HuH-7.5 (cell line): ENCODE results near the gene SUFU.

Experiments used
- DNase-seq: peaks from one replicate; pipeline ENCODE4 v3.0.0; 2011; ENCODE audit warnings: low spot score

The SUFU gene

DNA sequence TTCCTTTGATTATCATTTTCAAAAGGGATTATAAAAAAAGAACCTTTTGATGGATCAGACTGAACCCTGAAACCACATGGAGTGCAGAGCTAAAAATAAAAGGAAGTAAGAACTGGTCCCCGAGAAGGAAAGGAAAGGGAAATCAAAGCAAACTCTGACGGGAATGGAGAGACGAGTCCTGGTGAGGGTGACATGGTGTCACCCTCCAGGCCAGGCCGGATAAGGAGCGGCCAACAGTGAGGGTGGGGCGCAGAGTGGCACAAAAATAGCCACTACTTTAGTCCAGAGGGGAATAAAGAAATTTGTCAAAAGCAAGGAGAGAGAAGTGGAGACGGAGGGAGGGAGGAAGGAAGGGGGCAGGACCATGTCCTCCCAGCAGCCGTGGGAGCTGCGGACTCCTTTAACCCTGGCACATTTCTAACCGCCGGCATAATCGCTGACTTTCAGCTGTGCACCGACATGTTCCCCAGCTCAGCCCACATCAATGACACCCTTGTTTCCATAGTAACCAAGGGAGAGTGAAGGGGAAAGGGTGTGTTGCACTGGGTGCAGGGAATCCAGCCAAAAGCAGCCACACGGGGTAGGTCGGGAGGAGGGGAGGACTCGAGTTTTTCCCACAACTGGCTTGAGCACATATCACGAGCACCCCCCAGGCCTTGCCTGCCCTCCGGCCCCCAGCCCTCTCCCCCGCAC, 170.2 kb downstream of the SUFU start:
- no peak for DNase-seq

DNA sequence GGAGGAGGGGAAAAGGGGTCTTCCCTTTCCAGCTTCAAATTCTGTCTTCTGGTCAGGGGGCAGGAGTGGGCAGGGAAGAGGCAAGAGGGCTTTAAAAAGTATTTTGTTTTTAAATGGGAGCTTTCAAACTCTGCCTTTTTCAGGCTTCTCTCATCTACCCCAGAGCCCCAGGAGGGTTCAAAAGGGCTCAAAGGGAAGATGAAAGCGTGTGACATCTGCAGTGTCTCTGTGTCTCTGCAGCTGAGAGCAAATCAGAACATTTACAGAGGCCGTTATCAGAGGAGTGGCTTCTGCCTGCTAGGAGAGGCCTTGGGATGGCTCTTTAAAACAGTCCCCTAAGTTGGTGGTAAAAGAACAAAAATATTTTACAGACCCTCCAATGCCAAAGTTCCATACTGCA, 170.8 kb downstream of the SUFU start:
- DNase-seq = no peak

DNA sequence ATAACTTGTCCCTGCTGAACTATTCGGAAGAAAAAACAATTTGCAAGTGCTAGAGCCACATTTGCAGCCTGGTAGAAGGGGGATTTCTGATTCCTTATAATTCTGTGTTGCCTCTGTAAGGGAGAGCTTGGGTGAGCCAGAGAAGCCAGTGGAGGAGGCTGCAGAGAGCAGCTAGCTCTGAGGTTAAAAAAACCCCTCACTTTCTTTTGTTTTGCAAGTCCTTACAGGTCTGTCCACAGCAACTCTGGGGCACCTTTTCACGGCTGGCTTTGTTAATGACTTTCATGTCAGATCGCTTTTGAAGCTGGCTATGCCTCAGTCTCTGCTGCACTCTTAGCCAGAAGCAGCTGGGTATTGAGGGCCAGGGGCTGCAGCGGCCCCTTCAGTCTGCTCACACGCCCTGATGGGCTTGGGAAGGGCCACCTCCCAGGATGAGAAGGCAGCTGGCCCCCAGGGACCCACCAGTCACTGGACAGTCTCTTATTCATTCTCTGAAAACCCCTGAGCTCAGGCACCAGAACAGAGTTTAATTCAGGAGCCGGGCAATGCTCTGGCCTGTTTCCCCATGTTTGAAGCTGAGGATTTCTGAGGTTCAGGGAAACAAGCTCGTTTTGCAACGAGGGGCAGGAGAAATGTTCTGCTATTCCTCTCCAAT, 171.4 kb downstream of the SUFU start:
- DNase-seq = no peak

DNA sequence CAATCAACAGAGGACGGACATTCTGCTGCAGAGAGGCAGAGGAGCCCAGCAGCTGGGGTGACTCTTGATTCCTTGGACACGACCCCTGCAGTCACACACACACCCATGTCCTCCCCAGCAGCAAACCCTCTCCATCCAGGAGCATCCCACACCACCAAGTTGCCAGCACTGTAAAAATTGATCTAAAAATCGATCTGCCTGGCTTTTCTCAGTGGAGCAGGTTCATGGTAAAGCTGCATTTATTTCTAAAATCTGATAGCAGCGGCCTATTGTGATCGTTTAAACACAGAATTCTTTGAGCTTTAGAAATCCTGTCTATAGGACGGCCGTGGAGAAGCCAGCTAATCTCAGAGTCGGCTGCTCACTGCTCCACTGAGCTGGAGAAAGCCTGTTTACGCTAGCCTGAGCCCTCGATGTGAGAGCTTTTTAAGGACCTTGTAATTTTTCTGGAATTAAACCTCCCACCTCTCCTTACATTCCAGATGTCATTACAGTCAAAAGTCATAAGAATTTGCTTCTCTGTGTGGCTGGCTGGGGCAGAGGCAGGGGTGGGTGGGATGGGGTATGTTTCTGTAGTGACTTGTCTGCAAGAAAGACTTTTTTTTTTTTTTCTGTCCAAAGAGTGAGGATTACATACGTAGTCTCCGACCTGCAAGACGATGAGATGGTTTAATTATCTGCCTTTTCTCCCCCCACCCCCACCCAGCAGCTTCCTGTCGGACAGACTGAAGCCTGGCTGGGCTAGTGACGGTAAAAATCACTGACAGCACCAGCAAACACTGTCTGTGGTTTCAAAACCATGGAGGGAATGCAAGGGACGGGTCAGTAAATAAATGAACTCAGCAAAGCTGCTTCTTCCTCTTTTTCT, 172.1 kb downstream of the SUFU start:
- DNase-seq = no peak

DNA sequence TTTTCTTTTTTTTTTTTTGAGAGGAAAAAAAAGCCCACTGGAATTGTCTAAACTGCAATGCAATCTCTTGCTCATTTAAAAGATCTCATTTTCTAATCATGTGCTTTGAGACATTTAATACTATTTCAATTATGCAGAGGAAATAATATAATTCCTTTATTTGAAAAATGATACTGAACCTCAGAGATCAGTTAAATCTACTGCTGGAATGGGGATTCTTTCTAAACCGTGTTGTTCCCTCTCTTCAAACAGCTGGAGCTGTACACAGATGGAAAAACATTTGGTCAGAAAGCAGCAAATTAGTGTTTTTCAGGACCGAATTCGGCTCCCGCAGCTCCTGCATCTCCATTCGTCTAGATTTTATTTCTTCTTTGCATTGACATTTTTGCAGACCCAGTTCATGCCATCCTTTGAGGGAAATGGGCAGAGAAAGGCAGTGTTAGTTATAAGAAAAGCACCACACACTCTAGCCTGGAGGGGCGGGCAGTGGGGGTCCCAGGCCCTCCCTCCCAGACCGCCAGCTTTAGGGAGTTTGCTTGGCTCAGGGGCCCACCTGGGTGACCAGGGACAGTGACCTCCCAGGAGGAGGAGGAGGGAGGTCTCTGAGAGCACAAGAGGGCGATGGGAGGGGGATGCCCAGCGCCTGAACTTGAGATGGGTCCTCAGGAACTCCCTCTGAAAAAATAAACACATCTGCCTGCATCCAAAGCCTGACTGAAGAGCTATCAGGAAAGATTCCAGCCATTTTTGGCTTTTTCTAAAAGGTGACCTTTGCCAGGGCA, 173.0 kb downstream of the SUFU start:
- no peak for DNase-seq

DNA sequence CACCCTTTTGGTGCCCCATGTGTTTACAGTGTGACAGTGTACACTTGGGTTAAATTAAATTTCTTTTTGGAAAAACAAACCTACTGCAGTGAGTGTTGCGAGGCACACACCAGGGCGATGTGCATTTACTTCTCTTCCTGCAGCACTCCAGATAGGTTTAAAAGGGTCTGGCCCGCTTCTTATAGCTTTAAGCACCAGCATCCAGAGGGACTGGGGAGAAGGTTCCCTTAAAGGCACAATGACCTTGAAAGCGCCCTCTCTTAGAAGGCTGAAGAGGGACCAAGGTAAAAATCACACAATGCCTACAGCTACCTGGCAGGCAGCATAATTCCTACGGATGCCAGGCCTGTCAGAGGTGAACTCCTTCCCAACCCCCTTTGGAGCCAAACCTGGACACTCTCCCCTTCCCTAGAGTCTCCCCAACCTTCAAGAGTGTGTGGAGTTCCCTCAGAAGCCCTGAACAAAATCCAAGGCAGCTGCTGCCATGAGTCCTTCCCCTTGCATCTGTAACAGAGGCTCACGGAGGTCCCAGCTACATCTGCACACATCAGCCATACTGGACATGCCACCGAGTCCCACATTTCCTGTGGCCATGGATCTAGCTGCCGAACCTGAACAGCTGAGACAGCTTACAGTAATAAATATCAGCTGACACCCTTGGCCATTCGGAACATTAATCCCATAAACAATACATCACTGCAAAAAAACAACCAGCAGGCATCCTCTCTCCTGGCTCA, 173.7 kb downstream of the SUFU start:
- DNase-seq = no peak

DNA sequence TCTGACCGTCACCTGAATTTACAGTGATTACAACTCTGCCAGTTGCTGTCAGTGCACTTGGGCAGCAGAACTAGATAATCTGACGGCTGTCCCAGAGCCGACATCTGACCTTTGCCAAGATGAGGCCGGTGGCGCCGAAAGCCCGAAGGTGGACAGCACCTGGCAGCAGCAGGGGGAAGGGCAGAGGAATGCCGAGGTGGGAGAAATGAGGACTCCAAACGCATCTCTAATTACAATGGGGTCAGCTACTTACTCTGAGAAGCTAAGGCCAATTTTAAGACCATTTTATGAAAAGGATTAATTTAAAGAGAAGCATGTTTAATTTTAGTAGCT, 174.3 kb downstream of the SUFU start:
- DNase-seq = no peak

DNA sequence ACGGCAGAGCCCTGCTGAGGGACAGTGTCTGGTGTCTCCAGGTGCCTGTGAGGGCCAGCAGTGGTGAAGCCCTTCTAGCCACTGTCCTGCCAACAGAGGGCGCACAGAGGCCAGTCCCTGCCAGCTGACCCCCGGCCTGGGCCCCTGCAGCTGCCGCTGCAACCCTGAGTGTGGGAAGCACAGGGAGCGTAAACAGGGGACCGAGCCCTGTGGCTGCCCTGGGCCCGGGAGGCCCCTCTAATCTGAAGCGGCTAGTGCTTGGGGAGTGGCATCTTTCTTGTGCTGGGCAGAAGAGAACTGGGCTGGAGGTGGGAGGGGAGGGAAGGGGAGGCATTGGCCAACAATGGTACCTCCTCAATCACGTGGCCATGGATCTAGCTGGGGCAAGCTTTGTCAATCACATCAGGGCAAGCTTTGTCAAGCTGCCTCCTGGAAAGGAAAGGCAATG, 175.1 kb downstream of the SUFU start:
- DNase-seq = peak; percentile 79

DNA sequence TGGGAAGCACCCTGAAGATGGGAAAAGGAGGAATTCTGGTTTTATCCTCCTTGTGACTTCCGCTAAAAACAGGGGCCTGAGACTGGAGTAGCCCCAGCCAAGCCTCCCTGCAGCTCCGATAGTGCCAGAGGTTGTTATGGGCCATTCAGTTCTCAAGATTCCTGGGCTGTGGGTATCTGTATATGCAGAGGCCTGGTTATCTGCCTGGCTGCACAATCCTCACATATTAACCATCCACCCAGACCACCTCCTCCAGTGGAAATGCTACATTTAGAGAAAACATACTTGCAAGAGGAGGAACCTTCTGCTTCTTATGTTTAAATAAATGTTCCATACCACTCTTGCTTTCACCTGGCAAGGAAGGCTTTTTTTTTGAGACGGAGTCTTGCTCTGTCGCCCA, 175.8 kb downstream of the SUFU start:
- no peak for DNase-seq

DNA sequence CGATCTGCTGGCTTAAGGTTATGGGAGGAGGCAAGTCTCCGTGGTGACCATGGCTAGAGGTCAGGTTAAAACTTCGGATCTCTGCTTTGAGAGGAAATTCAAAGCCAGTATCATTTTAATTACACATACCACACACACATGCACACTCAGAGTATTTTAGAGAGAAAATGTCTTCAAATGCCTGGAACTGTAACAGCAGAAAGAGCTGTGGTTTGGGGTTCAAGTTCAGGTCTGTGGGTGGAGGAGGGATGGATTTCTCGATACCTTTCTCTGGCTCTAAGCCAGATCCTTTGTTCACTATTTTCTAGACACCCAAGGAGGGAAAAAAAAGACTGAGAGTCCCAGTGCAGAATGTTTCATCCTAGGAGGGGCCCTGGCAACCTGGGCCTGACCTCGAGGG, 177.9 kb downstream of the SUFU start:
- no peak for DNase-seq

DNA sequence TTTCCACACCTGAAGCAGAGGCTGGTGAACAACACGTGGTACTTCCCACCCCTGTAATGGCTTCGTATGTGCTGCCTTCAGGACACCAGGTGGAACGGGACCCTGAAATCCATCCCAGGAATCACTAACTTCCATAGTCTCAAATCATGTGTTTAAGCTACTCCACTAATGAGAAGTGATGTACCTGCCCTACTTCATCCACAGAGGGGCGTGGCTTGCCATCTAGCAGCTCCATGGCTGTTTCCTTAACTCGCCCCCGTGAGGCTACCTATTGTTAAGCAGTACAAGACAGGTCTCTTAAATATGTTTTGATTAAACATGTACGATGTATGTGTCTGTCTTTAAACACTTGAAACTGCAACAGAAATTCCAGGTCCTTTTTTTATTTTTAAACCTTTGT, 178.6 kb downstream of the SUFU start:
- DNase-seq = no peak

DNA sequence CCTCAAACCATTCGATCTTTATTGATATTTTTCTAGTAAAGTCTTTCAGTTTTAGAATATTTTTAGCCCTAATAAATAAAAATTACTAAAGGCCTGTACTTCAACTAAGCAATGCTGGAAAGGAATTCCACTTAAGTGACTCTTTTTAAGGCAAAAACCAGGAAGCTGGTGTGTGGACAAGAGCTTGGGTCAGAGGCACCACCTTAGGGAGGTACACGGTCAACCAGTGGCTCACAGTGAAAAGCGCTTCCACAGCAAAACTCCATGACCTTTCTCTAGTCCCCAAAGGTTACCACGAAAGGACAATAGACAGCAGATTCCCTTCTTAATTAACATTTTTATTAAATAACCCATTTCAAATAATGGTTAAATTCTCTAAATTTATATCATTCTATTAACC, 179.2 kb downstream of the SUFU start:
- no peak for DNase-seq
